HG03432 (cell line): ENCODE results near the gene UNKL.
A peak's percentile ranks its signal among the peaks of the same experiment; 100 is the strongest.

Experiments used
- ATAC-seq: cut with Tn5 transposase; IDR thresholded peaks from one replicate; pipeline ENCODE4 v1.9.1; 2021; ENCODE audit warnings: mild to moderate bottlenecking, moderate library complexity; ENCODE audit not compliant: unreplicated experiment

The UNKL gene

DNA sequence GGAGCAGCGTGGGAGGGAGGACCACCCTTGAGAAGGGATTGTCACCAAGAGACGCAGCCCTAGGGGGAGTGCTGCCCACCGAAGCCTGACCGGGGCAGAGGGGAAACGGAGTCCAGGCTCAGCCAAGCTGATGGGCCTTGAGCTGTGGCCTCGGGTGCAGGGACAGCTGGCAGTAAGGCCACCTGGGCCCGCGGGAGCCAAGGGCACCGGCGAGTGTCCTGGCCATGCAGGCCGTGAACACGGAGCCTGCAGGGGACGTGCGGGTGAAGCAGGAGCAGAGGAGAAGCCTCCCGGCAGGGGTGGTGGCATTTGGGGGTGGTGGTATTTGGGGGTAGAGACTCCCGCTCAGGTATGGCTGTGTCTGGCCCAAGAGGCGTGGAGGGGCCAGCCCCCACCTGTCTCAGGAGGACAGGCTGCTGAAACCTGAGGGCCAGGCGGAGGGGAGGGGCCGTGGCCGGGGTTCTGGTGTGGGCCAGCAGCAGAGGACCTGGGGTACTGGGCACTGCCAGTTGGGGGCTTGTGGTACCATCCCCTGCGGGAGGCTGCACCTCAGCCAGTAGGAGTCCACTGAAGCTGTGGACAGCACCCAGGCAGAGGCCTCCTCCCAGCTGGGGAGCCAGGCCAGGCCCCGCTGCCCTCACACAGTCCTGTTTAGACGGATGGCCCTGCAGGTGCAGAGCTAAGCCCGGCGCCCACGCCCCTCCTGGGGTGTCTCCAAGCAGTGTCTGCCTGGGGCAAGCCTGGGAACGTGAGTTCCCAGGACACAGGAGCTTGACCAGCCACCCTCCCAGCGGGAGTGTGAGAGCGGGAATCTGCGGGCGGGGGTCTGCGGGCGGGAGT is 58.2 kb downstream of the UNKL start:
- no peak for ATAC-seq

DNA sequence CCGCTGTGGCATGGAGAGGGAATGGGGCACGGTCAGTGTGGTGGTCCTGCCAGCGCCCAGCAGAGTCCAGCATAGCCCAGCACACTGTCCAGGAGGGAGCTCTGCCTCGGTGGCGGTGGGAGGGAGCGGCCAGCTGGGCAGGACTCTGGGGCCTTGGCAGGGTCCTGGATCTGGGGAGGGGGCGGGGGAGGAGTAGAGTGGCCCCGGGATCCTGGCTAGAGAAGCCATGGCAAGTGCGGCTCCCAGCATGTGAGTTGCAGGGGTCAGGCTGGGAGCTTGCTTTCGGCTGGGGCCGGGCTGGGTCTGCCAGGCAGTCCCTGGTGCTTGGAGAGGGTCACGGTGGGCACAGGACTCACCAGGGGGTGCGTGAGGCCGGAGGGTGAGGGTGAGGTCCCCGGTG is 58.9 kb downstream of the UNKL start:
- ATAC-seq = no peak

DNA sequence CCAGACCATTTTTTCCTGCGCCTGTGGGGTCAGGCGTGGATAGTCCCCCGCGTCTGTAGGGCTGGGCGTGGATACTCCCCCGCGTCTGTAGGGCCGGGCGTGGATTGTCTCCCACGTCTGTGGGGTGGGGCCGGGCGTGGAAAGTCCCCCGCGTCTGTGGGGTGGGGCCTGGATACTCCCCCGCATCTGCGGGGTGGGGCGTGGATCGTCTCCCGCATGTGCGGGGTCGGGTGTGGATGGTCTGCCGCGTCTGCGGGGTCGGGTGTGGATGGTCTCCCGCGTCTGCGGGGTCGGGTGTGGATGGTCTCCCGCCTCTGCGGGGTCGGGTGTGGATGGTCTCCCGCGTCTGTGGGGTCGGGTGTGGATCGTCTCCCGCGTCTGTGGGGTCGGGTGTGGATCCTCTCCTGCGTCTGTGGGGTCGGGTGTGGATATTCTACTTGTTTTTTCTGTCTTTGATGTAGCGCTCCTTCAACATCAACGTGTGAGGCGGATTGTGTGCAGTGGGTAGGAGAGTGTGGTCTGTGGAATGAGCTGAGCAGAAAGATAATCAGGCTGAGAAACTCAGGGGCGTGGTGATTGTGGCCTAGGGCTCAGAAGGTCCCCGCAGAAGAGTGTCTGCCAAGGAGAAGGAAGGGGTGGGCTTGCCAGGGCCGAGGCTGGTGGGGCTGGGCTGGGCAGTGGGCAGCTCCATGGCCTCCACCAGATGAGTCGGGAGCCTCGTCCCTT is 59.5 kb downstream of the UNKL start:
- ATAC-seq = no peak

DNA sequence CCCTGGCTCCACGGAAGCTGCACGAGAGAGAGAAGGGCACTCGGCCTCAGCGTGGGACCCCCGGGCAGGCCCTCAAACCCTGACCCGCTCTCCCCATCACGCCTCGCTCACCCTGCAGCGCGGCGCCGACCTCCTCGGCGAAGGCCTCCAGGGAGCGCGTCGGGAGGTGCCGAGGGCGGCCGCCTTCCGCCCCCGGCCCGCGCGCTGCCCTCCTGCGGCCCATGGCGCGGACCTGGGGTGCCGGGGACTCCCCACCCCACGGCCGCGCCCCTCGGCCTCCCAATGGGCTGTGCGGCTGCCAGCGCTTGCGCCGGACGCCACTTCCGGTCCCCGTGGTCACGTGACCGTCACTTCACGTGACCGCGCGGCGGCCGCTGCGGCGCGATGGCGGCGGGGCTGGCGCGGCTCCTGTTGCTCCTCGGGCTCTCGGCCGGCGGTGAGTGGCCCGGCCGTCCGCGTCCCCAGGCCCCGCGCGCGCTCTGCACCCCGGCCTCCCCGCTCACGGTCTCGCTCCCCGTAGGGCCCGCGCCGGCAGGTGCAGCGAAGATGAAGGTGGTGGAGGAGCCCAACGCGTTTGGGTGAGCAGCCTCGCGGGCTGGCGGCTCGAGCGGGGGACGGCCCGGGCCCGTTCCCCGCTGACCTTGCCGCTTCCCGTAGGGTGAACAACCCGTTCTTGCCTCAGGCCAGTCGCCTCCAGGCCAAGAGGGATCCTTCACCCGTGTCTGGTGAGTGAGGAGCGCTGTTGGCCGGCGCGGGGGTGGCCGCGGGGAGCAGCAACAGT is 62.7 kb downstream of the UNKL start, which contains the start of the genes GNPTG and TSR3:
Gene GNPTG (plus strand): TSS at position 350 of the 781 bp plus-strand sequence. CDS start 35 bp downstream, at position 385.
Gene TSR3 (minus strand): TSS at position 297 of the 781 bp plus-strand sequence. CDS start 74 bp downstream, at position 223.
- ATAC-seq = peak; percentile 73

DNA sequence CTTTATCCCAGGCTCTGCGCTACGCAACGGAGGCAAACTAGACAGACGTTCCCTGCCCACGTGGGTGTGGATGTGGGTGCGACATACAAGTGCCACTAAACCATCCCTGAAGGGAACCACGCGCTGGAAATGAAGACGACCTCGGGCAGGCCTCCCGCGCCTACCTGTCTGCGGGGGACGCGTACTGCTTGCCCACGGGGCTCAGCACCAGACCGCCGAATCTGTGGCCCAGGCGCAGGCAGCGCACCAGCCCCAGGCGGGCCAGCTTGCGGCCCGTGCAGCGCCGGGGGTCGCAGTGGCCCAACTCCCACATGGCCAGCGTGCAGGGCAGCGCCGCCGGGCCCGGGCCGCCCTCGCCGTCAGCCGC is 63.3 kb downstream of the UNKL start:
- peak; percentile 17 for ATAC-seq

DNA sequence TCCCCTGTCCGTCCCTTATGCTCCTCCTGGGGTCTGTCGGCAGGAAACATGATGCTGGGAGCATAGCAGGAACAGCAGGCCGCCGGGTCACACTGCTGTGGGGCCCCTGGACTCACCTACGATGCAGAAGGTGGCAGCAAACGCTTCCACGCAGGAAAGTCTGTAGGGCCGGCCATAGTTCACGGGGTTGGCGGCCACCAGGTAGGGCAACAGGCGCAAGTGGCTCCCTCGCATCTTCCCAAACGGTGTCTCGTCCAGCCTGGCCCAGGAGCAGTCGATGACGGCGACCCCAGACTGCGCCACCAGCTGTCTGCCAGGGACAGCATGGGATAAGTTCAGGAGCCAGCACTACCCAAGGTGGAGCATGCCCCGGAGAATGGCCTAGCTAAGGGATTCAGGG is 63.8 kb downstream of the UNKL start:
- no peak for ATAC-seq

DNA sequence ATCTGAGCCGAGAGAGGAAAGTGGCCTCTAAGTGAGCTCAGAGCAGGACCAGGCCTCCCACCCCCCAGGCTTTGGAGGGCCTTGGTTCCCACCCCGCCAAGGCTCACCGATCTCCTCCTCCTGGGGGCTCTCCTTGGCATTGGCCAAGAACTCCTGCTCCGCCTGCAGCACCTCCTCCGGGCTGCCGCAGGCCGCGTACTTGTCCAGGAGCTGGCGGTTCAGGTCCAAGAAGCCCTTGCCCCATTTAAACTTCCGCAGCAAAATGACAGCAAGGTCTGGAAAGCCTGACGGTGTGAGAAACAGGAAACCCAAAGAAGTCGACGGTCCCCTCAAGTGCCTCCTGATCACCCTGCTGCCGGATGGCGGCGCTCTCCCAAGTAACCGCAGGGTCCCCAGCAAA is 64.6 kb downstream of the UNKL start:
- ATAC-seq = no peak

DNA sequence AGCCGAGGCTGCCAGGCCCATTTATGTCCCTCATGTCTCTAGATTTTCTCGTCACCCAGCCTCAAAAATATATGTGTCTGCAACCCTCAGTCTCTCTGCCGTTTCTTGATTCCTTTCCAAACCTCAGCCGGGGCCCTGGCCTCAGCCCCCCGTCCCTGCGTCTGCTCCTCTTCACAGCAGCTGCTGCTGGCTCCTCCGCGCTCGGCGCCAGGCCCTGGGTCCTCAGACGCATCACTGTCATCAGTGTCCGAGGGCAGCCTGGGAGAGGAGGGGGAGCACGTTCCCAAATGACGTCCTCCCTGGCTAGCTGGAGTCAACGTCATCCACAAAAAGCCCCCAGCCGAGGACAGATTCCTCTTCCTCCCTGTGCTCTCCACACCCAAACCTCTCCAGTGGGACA is 65.2 kb downstream of the UNKL start:
- no peak for ATAC-seq

DNA sequence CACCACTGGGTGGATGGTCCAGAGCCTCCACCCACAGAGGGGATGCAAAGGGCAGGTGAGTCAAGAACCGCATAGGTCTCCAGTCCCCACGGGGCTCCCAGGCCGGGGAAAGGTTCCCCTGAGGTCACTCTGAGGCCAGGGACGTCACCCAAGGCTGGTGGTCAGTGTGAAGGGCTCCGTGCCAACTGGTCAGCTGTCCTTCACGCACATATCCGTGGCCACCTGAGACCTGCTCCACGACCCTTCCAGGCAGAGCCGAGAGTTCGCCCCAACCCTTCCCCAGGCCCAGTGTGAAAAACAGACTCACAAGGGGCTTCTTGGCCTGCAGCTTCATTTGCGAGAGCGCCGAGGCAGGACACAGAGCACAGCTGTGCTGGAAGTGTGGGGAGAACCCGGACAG is 65.6 kb downstream of the UNKL start:
- ATAC-seq = no peak

DNA sequence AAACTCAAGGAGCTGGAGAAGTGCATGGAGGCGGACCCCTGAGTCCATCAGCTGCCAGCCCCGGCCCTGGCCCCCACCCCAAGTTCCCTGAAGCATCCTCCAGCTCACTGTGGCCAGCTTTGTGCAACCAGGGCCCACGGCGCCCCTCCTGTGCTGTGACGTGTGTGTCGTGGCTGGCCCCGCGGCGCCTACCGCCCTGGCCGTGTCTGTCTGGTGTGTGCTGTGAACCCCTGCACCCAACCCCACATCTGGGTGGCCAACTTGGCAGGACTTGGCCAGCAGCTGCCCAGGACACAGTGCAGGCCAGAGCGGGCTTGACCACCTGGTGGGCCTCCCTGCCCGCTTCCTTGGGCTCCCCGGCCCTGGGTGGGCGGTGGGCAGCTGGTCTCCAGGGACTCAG is 66.1 kb downstream of the UNKL start:
- no peak for ATAC-seq

DNA sequence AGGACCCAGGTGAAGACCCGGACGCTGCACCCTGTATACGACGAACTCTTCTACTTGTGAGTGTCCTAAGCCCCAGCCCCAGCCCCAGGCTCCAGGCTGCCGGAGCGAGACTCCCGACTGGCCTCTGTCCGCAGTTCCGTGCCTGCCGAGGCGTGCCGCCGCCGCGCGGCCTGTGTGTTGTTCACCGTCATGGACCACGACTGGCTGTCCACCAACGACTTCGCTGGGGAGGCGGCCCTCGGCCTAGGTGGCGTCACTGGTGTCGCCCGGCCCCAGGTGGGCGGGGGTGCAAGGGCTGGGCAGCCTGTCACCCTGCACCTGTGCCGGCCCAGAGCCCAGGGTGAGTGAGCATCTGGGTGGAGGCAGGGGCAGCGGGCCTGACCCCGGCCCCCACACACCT is 66.5 kb downstream of the UNKL start:
- no peak for ATAC-seq

DNA sequence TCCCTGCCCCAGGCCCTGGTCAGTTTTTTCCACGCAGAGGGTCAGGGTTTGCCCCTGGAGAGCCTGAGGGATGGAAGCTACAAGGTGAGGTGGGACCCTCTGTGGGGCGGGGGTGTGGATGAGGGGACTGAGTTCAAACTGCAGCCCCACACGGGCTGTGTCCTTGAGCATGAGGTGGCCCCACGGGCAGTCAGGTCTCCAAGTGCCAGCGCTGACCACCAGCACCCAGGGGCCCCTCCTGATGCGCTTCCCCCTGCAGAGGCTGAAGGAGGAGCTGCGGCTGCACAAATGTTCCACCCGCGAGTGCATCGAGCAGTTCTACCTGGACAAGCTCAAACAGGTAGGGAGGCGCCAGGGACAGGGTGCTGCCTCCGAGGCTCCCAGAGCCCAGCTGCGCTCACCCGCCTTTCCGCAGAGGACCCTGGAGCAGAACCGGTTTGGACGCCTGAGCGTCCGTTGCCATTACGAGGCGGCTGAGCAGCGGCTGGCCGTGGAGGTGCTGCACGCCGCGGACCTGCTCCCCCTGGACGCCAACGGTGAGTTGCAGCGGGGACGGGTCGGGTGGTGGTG is 67.1 kb downstream of the UNKL start:
- no peak for ATAC-seq

DNA sequence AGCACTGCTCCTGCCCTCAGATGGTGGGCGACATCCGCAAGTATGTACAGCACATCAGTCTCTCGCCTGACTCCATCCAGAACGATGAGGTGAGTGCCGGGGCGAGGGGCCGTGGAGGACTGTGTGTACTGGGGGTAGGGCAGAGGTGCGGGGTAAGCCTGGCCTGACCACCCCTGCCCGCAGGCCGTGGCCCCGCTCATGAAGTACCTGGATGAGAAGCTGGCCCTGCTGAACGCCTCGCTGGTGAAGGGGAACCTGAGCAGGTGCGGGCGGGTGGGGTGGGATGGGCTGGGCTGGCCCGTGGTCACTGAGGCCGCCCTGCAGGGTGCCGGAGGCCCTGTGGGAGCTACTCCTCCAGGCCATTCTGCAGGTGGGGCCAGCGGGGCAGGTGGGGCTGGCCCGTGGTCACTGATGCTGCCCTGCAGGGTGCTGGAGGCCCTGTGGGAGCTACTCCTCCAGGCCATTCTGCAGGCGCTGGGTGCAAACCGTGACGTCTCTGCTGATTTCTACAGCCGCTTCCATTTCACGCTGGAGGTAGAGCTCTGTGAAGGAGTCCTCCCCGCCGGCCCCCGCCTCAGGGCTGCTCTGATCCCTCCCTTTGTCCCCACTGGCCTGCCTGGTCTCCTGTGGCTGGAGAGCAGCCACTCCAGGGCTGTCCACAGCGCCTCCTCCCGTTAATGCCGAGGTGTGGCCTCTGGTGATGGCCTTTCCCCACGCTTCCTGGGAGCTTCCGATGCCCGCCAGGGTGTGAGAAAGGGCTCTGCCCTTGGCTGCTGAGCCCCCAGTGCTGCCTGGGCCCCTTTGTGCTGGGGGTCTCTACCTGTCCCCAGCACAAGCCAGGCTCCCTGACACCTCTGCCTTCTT is 67.8 kb downstream of the UNKL start:
- ATAC-seq = no peak

DNA sequence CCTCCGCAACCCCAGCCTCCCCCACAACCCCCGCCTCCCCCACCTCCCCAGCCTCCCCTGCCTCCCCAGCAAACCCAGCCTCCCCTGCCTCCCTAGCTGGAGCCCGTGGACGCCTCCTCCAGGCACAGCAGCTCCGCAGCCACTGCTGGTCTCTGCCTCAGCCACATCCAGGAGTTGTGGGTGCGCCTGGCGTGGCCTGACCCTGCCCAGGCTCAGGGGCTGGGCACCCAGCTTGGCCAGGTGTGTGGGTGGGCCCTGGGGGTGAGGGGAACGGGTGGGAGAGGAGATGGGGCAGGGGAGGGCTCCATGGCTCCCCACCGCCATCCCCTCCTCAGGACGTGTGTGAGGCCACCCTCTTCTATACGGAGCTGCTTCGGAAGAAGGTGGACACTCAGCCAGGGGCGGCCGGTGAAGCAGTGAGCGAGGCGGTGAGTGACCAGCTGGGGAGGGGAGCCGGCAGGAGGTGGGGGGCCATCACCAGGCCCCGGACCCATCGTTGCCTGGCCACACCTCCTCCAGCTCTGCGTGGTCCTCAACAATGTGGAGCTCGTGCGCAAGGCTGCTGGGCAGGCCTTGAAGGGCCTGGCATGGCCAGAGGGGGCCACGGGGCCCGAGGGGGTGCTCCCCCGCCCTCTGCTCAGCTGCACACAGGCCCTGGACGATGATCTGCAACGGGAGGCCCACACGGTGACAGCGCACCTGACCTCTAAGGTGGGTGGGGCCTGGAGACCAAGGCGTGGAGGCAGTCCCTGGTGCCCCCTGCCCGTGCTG is 68.7 kb downstream of the UNKL start:
- ATAC-seq = no peak

DNA sequence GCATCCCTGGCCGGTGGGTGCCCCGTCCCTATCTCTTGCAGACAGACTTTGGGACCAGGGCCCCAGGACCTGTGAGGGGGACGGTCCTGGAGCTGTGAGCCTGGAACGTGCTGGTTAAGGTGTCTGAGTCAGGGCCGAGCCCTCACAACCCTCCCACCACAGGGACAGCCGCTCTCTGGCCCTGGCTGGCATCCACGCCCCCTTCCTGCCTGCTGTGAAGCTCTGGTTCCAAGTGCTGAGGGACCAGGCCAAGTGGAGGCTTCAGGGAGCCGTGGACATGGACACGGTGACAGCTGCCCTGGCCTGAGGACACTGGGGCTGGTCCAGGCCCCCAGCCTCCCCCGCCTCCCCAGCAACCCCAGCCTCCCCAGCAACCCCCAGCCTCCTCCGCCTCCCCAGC is 69.4 kb downstream of the UNKL start:
- ATAC-seq = no peak

DNA sequence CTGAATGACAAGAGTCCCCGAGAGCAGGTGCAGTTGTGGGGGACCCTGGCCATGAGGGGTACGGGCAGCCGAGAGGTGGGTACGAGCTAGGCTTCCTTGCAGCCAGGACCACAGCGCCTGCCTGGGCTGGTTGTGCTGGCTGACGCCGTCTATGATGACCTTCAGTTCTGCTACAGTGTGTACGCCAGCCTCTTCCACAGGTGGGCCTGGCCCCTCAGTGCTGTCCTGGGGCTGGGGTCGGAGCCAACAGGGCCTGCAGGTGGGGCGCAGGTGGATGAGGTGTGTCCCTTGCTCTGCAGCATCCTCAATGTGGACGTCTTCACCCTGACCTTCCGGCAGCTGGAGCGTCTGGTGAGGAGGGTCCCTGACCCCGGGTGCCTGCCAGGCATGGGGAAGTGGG is 70.0 kb downstream of the UNKL start:
- ATAC-seq = no peak

DNA sequence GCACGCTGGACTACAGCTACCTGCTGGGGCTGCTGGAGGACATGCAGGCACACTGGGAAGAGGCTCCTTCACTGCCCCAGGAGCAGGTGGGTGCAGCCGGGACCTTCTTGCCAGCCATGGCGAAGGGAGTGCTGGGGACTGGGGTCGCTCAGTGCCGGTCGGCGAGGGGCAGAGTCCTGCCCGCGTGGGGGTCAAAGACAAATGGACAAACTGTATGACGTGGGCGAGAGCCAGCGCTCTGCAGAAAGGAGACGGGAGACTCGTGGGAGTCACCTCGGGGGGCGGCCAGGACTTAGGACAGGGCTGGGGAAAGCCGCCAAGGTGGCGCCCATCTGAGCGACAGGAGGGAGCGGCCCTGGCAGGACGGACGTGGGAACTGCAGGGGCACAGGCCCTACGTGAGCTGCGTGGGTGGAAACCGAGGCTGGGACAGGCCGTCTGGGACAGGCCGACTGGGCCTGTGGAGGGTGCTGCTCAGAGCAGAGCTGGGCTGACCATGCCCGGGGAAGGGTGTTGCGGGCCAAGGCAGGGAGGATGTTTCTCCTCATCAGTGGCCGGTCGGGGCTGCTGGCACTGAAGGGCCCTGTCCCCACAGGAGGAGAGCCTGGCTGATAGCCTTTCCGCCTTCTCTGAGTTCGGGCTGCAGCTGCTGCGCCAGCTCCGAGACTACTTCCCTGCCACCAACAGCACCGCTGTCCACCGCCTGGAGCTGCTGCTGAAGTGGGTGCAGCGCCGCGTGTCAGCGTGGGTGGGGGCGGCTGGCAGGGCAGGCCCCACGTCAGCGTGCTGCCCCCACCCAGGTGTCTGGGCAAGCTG is 70.9 kb downstream of the UNKL start:
- no peak for ATAC-seq
